ENCODE measurements around the gene SESTD1.

- TF ChIP-seq POLR2AphosphoS5 (IDR thresholded peaks at IDR 0.05; ENCODE audit: low read depth) (no peak), CTCF (IDR thresholded peaks at IDR 0.05; ENCODE audit: insufficient read depth, low read length) (no peak), REST (IDR thresholded peaks at IDR 0.05; ENCODE audit: insufficient replicate concordance, low read depth) (no peak), GABPA (IDR thresholded peaks at IDR 0.05; ENCODE audit: low read depth) (no peak), SPI1 (IDR thresholded peaks at IDR 0.05; ENCODE audit: borderline replicate concordance, low read depth) (no peak)
These were observed 42.6 kb downstream of the SESTD1 start for GRCh38 chr2:179222076-179222475.

Measured in HL-60 (cell line).